CD4-positive, alpha-beta memory T cell (primary cell): ENCODE data around the gene COL7A1. TPM values are rescaled to one million over a fixed set of nuclear protein-coding genes. Genes with fewer than 3 reads are reported as not detected.
A peak's percentile ranks its signal among the peaks of the same experiment; 100 is the strongest.

Experiments
- CTCF ChIA-PET: fragments of 350-600 bp; sonication (Branson Sonifier 250); formaldehyde crosslinking; loops from one replicate; lab custom pipeline; 2021; ENCODE audit warnings: inconsistent platforms; ENCODE audit not compliant: partially characterized antibody; lab: Charles Lee
- POLR2A ChIA-PET: fragments of 350-600 bp; sonication (Branson Sonifier 250); formaldehyde crosslinking; loops from one replicate; lab custom pipeline; 2021; ENCODE audit not compliant: partially characterized antibody; lab: Charles Lee
- DNase-seq, 5 donors: peaks; one replicate each; pipeline versions ENCODE4 v3.0.0 to v3.0.0-alpha.2; 2020 to 2022; ENCODE audit warnings: mixed read lengths in 1 of 5
- H3K27ac ChIP-seq: one replicate; pipeline ENCODE4 v1.7.0; 2013; ENCODE audit warnings: low read depth, low read length
- H3K27me3 ChIP-seq: 2 replicates; pipeline ENCODE4 v1.7.0; 2013; ENCODE audit warnings: mild to moderate bottlenecking, low read length, moderate library complexity; ENCODE audit not compliant: insufficient read depth
- H3K36me3 ChIP-seq: 2 replicates; pipeline ENCODE4 v1.7.0; 2013; ENCODE audit warnings: mild to moderate bottlenecking, low read length, moderate library complexity; ENCODE audit not compliant: insufficient read depth
- H3K4me1 ChIP-seq: 2 replicates; pipeline ENCODE4 v1.7.0; 2013; ENCODE audit warnings: mild to moderate bottlenecking, low read length, moderate library complexity; ENCODE audit not compliant: insufficient read depth
- H3K4me3 ChIP-seq, 2 donors: one replicate each; pipeline ENCODE4 v1.7.0; 2013; ENCODE audit warnings: low read length in 2 of 2, mild to moderate bottlenecking in 1 of 2
- H3K9me3 ChIP-seq, 2 donors: one replicate each; pipeline ENCODE4 v1.7.0; 2013; ENCODE audit warnings: low read length in 2 of 2, control low read depth in 1 of 2; ENCODE audit not compliant: control insufficient read depth in 1 of 2
- H3K27ac Mint-ChIP-seq, 7 donors: one replicate each; pipeline ENCODE4 v1.8.0; 2020 to 2021; ENCODE audit warnings: mixed read lengths in 7 of 7, mild to moderate bottlenecking in 6 of 7, inconsistent platforms in 3 of 7, moderate library complexity in 3 of 7
- H3K27me3 Mint-ChIP-seq, 2 donors: one replicate each; pipeline ENCODE4 v1.8.0; 2020 to 2021; ENCODE audit warnings: mixed read lengths in 2 of 2
- H3K36me3 Mint-ChIP-seq, 2 donors: one replicate each; pipeline ENCODE4 v1.8.0; 2020 to 2021; ENCODE audit warnings: mixed read lengths in 2 of 2, inconsistent platforms in 1 of 2, mild to moderate bottlenecking in 1 of 2
- H3K4me1 Mint-ChIP-seq, 4 donors: one replicate each; pipeline ENCODE4 v1.8.0; 2020 to 2021; ENCODE audit warnings: mixed read lengths in 4 of 4, mild to moderate bottlenecking in 1 of 4
- H3K4me3 Mint-ChIP-seq, 8 donors: one replicate each; pipeline ENCODE4 v1.8.0; 2020 to 2021; ENCODE audit warnings: mixed read lengths in 8 of 8, mild to moderate bottlenecking in 7 of 8, moderate library complexity in 6 of 8, inconsistent platforms in 3 of 8
- H3K9me3 Mint-ChIP-seq, 8 donors: one replicate each; pipeline ENCODE4 v1.8.0; 2020 to 2021; ENCODE audit warnings: mixed read lengths in 8 of 8, mild to moderate bottlenecking in 5 of 8, inconsistent platforms in 3 of 8, moderate library complexity in 1 of 8
- intact Hi-C: fragments of 100-400 bp; cut with micrococcal nuclease; formaldehyde crosslinking; loops from one replicate; pipeline ENCODE4 v1.15.1; 2023
- polyA plus RNA-seq, 2 donors: library from polyadenylated mRNA; unstranded; fragments of 300-500 nt; fragmentation: Illumina TruSeq; gene quantifications; one replicate each; pipeline ENCODE4 v1.2.3, GENCODE V29; 2021
- total RNA-seq, 2 experiments: library from RNA; stranded (reverse); gene quantifications; one replicate each; pipeline ENCODE4 v1.2.3, GENCODE V29; 2021

Gene COL7A1
- total and polyA plus RNA-seq, 4 experiments from 2014 or later: 1.2 to 1.9 TPM; not detected in 2

DNA sequence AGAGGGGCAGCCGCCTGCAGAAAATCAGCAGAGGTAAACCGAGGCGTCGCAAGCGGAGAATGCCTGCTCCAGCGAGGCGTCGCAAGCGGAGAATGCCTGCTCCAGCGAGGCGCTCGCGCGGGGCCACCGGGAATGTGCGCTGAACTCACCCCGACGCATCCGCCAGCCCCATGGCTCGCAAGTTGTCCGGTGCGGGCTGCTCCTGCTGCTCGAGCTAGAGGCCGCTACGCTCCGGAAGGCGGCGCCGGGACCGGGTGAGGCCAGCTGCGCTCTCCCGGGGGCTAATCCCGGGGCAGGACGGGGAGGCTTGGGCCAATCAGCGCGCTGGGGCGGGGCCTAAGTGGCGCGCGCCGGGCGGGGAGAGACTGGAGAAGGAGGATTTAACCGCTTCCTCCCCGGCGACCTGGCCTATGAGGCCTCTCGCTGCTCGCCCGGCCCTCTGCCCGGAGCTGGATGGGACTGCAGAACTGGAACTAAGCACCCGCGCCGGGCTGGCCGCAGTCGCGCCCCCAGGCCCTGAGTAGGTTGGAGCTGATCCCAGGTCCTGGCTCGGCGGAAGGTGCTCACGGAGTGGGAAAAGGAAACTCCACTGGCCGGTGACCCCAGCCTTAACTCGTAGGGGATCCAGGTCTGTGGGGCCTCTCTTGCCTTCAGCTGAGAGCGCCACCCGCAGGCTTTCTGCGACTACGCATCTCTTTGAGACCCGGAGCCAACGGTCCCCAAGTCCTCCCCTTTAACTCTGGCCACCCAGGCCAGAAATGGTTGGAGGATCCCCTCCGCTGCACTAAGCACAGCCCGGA, 40.3 kb upstream of the COL7A1 start, which contains the start of gene SLC26A6:
Gene SLC26A6, minus strand, starts transcription at position 240 of the 800 bp plus-strand sequence. Its CDS starts 68 bp downstream, at position 172.
- Mint-ChIP-seq H3K9me3 (no peaks in the 10 kb centered on the region), H3K27me3 (peaks cover 0 to under 1% of the 10 kb centered on the region in 2 donors), H3K36me3 (peaks cover 0 to 4% of the 10 kb centered on the region in 2 donors), H3K4me3 (peak within 1 kb of the TSS; percentile 86 to 92 (median 89)), H3K27ac (peak within 1 kb of the TSS; percentile 58 to 87 (median 74)), H3K4me1 (peaks cover 3 to 25% (median 15%) of the 10 kb centered on the region in 4 donors)
- peak within 1 kb of the TSS; percentile 60 for H3K27ac ChIP-seq
- H3K9me3 ChIP-seq: no peaks in the 10 kb centered on the region
- no peaks in the 10 kb centered on the region for H3K27me3 ChIP-seq
- ChIA-PET POLR2A (interaction anchor here (0.5 to 2.6 kb wide), 11 partner anchors 11 to 394 kb away, joined by 3 to 14 read pairs (median 5); partner anchors contain the start of genes CCDC51, CELSR3, IMPDH2 and IP6K2), CTCF (interaction anchor here (0.8 to 1.7 kb wide), 12 partner anchors 11 to 236 kb away, joined by 3 to 7 read pairs (median 4); partner anchors contain the start of gene TMEM89)
- no peaks in the 10 kb centered on the region for H3K36me3 ChIP-seq
- H3K4me1 ChIP-seq: peaks cover 18% of the 10 kb centered on the region
- intact Hi-C loops: loop anchor here (1.0 to 2.0 kb wide), 3 partner anchors 21 to 78 kb away; partner anchors contain the start of gene UQCRC1
- DNase-seq: peak; percentile 86 to 92 (median 89)
- peak within 1 kb of the TSS; percentile 57 to 91 for H3K4me3 ChIP-seq

GRCh38 chr3:48634661-48635221, 39.6 kb upstream of the COL7A1 start:
- H3K9me3 Mint-ChIP-seq: no peaks in the 10 kb centered on the region
- H3K27me3 ChIP-seq: no peaks in the 10 kb centered on the region
- ChIA-PET POLR2A (interaction anchor here (0.6 to 2.6 kb wide), 12 partner anchors 12 to 373 kb away, joined by 3 to 14 read pairs (median 4); partner anchors contain the start of genes CCDC51, CELSR3, IP6K2 and NME6), CTCF (interaction anchor here (0.8 to 1.7 kb wide), 12 partner anchors 9 to 235 kb away, joined by 3 to 7 read pairs (median 4); partner anchors contain the start of gene TMEM89)
- H3K27ac ChIP-seq: peak overlapping the region; percentile 60
- H3K27me3 Mint-ChIP-seq: no peaks in the 10 kb centered on the region
- H3K4me3 Mint-ChIP-seq: peak overlapping the region; percentile 86 to 92 (median 89)
- H3K4me3 ChIP-seq: peak overlapping the region; percentile 52 to 91
- DNase-seq: peak in 1 of 5 donors; percentile 43
- no peaks in the 10 kb centered on the region for H3K9me3 ChIP-seq
- H3K27ac Mint-ChIP-seq: peak overlapping the region in 6 of 7 donors; percentile 10 to 82 (median 32)
- intact Hi-C loops: loop anchor here (1.0 to 2.0 kb wide), 3 partner anchors 22 to 77 kb away; partner anchors contain the start of gene UQCRC1
- H3K4me1 Mint-ChIP-seq: peaks cover 3 to 25% (median 15%) of the 10 kb centered on the region in 4 donors
- no peaks in the 10 kb centered on the region for H3K36me3 ChIP-seq
- H3K4me1 ChIP-seq: peaks cover 18% of the 10 kb centered on the region
- H3K36me3 Mint-ChIP-seq: peaks cover 0 to 7% of the 10 kb centered on the region in 2 donors

- no peak overlapping the region for H3K4me3 ChIP-seq
- Mint-ChIP-seq H3K4me3 (peak overlapping the region in 5 of 8 donors; percentile 13 to 92 (median 89)), H3K27me3 (no peaks in the 10 kb centered on the region), H3K36me3 (peaks cover 0 to 13% of the 10 kb centered on the region in 2 donors), H3K4me1 (peaks cover 3 to 25% (median 15%) of the 10 kb centered on the region in 4 donors), H3K9me3 (no peaks in the 10 kb centered on the region), H3K27ac (peak overlapping the region in 1 of 7 donors; percentile 65)
- POLR2A ChIA-PET: interaction anchor here (1.1 to 2.6 kb wide), 5 partner anchors 13 to 374 kb away, joined by 3 to 14 read pairs (median 4); partner anchors contain the start of genes UQCRC1 and WDR6
- no peak overlapping the region for H3K27ac ChIP-seq
- no peak for DNase-seq
- peaks cover 18% of the 10 kb centered on the region for H3K4me1 ChIP-seq
- CTCF ChIA-PET: interaction anchor here (1.0 to 1.3 kb wide), 3 partner anchors 8 to 23 kb away, joined by 3 to 5 read pairs (median 5); no protein-coding TSS in a partner anchor
- no peaks in the 10 kb centered on the region for H3K27me3 ChIP-seq
- no peaks in the 10 kb centered on the region for H3K9me3 ChIP-seq
- H3K36me3 ChIP-seq: no peaks in the 10 kb centered on the region
- intact Hi-C loops: loop anchor here (2.0 kb wide), 1 partner anchor 25 kb away; the partner anchor contains the start of gene UQCRC1
Measured at GRCh38 chr3:48633743-48634142, 38.6 kb upstream of the COL7A1 start.

DNA sequence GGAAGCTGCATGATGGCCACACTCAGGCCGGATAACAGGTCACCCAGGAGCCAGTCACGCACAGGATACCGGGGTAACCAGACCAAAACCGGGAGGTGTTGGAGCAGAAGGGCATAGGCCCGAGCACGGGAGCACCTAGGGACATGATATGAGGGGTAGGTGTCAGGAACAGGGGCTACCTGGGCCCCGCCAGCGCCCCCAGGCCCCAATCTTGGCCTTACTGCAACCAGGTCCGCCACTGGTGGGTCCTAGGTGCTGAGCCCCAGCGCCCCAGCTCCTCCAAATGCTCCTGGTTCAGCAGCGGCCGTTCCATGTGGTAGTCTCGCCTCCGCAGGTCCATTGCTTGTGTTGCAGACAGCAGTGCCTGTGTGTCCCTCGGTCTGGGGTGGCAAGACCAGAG, 38.1 kb upstream of the COL7A1 start:
- POLR2A ChIA-PET: no interaction called here
- peaks cover 3 to 25% (median 15%) of the 10 kb centered on the region in 4 donors for H3K4me1 Mint-ChIP-seq

DNA sequence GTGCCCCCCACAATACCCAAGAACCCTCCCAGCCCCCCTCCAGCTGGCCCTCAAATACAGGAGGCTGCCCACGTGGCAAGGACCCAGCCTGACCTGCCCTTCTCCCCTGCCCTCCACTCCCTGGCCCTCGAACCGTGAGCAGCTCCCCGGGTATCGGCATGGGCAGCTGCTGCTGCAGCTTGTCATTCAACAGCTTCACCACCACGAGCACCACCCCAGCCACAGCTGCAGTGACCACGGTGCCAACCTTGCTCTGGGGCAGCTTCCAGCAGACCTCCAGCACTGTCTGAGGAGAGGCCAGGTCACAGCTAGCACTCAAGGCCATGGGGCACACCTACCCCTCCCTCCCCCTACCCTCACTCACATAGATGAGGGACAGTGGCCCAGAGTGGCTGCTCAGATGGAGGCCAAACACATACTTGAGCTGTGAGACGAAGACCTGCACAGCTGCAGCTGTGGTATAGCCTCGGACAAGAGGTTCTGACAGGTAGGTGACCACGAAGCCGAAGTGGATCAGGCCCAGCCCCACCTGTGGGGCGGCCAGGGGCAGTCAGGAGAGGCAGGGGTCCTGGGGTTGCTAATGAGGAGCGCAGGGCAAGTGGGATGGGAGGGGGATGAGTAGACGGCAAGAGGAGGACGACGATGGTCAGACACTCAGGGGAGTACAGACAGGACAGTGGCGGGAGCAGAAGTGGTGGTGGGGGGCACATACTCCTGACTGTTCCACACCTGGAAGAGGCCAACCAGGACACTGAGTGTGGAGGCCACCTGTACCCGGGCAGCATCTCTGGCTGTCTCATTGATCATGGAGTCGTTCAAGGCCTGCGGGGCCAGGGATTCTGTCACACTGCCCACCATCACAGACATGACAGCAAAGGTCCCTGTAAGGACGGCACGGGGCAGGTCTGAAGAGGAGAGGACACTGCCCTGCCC, 36.7 kb upstream of the COL7A1 start:
- DNase-seq: no peak
- Histone ChIP-seq H3K27ac (no peak overlapping the region), H3K27me3 (no peaks in the 10 kb centered on the region), H3K9me3 (no peaks in the 10 kb centered on the region), H3K4me3 (no peak overlapping the region), H3K36me3 (no peaks in the 10 kb centered on the region), H3K4me1 (peaks cover 18% of the 10 kb centered on the region)
- H3K9me3 Mint-ChIP-seq: no peaks in the 10 kb centered on the region
- H3K4me3 Mint-ChIP-seq: peak overlapping the region in 1 of 8 donors; percentile 35
- peaks cover 10 to 25% of the 10 kb centered on the region in 2 donors for H3K36me3 Mint-ChIP-seq
- H3K27me3 Mint-ChIP-seq: no peaks in the 10 kb centered on the region
- H3K4me1 Mint-ChIP-seq: peaks cover 3 to 25% (median 12%) of the 10 kb centered on the region in 4 donors
- POLR2A ChIA-PET: no interaction called here
- intact Hi-C loops: no loop called here
- CTCF ChIA-PET: no interaction called here
- H3K27ac Mint-ChIP-seq: no peak overlapping the region

More for the DNA sequence above, 38.1 kb upstream of the COL7A1 start:
- peak in 1 of 5 donors; percentile 39 for DNase-seq
- no peaks in the 10 kb centered on the region for H3K9me3 ChIP-seq
- no peaks in the 10 kb centered on the region for H3K9me3 Mint-ChIP-seq
- H3K27ac ChIP-seq: no peak overlapping the region
- intact Hi-C loops: no loop called here
- CTCF ChIA-PET: no interaction called here
- no peaks in the 10 kb centered on the region for H3K27me3 ChIP-seq
- H3K36me3 Mint-ChIP-seq: peaks cover 0 to 15% of the 10 kb centered on the region in 2 donors
- peak overlapping the region in 1 of 7 donors; percentile 48 for H3K27ac Mint-ChIP-seq
- no peaks in the 10 kb centered on the region for H3K36me3 ChIP-seq
- peaks cover 18% of the 10 kb centered on the region for H3K4me1 ChIP-seq
- no peak overlapping the region for H3K4me3 ChIP-seq
- peak overlapping the region in 3 of 8 donors; percentile 13 to 44 (median 43) for H3K4me3 Mint-ChIP-seq
- H3K27me3 Mint-ChIP-seq: no peaks in the 10 kb centered on the region

DNA sequence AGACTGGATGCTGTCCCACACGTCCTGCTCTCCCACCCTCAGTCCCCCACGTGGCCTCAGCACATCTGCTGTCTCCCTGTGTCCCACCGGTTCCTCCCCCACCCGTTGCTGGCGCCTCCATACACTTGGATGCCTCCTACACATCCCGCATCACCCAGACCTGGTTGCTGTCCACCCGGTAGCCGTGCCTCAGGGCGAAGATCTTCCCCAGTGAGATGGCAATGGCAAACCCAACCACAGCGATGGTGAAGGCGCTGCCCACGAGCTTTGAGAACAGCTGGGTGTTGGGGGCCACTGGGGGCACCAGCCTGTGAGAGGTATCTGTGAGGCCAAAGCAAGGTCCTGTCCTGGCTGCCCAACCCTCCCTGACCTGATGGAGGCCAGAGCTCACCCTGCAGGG, 35.7 kb upstream of the COL7A1 start:
- no peaks in the 10 kb centered on the region for H3K36me3 ChIP-seq
- DNase-seq: no peak
- peaks cover 12% of the 10 kb centered on the region for H3K4me1 ChIP-seq
- peaks cover 3 to 19% (median 9%) of the 10 kb centered on the region in 4 donors for H3K4me1 Mint-ChIP-seq
- CTCF ChIA-PET: no interaction called here
- POLR2A ChIA-PET: no interaction called here
- H3K27me3 Mint-ChIP-seq: no peaks in the 10 kb centered on the region
- H3K4me3 ChIP-seq: no peak overlapping the region
- peaks cover 11 to 31% of the 10 kb centered on the region in 2 donors for H3K36me3 Mint-ChIP-seq
- H3K27me3 ChIP-seq: no peaks in the 10 kb centered on the region
- H3K27ac ChIP-seq: no peak overlapping the region
- no peaks in the 10 kb centered on the region for H3K9me3 ChIP-seq
- no peak overlapping the region for H3K27ac Mint-ChIP-seq
- H3K9me3 Mint-ChIP-seq: no peaks in the 10 kb centered on the region
- H3K4me3 Mint-ChIP-seq: no peak overlapping the region
- intact Hi-C loops: no loop called here
